ENCODE results near the gene MGST3. TPM values are rescaled to one million over a fixed set of nuclear protein-coding genes. Genes with fewer than 3 reads are reported as not detected.

MGST3 gene
- total and polyA plus RNA-seq, 2 of the 13 experiments (the other 11 are each of a cell fraction or from before 2014, with no cell fraction given): 59.7 to 61.2 TPM

- TF ChIP-seq ZNF280D (CRISPR knock-in tag; IDR thresholded peaks at IDR 0.05): no peak
- peak; percentile 78 for TF ChIP-seq ZNF781 (CRISPR knock-in tag; IDR thresholded peaks at IDR 0.05; ENCODE audit: borderline replicate concordance, not compliant biosample characterization)
- TF ChIP-seq SNAPC5 (CRISPR knock-in tag; IDR thresholded peaks at IDR 0.05; ENCODE audit: borderline replicate concordance): no peak
- TF ChIP-seq PBX2 (CRISPR knock-in tag; IDR thresholded peaks at IDR 0.05): no peak
- TF ChIP-seq SUZ12 (IDR thresholded peaks at IDR 0.05; ENCODE audit: low read depth, low read length): no peak
- peak; percentile 61 for TF ChIP-seq FOXC1 (CRISPR knock-in tag; IDR thresholded peaks at IDR 0.05; ENCODE audit: borderline replicate concordance)
- TF ChIP-seq MEIS2 (CRISPR knock-in tag; IDR thresholded peaks at IDR 0.05): 0 out of 2 replicates have a peak, but pooled peaks have one; percentile 54
- no peak for TF ChIP-seq AHDC1 (CRISPR knock-in tag; IDR thresholded peaks at IDR 0.05; ENCODE audit: borderline replicate concordance)
- TF ChIP-seq LCORL (IDR thresholded peaks at IDR 0.05): no peak
- TF ChIP-seq LCORL (CRISPR knock-in tag; IDR thresholded peaks at IDR 0.05): no peak
- TF ChIP-seq ATF7 (IDR thresholded peaks at IDR 0.05): no peak
- TF ChIP-seq ATF7 (CRISPR knock-in tag; IDR thresholded peaks at IDR 0.05): no peak
- peak; percentile 41; the same call in 1 of the 2 replicates for TF ChIP-seq HOXA3 (CRISPR knock-in tag; IDR thresholded peaks at IDR 0.05)
- TF ChIP-seq ZNF263 (CRISPR knock-in tag; IDR thresholded peaks at IDR 0.05): 0 out of 2 replicates have a peak, but pooled peaks have one; percentile 17
- no peak for TF ChIP-seq GMEB2 (CRISPR knock-in tag; IDR thresholded peaks at IDR 0.05; ENCODE audit: low read depth)
These were observed 67.1 kb downstream of the MGST3 start, which contains the start of gene ALDH9A1 (continued) for GRCh38 chr1:165697881-165698760.
